Hepatocyte (in vitro differentiated cells): Measurements from ENCODE around the gene ASPDH. TPM values are rescaled to one million over a fixed set of nuclear protein-coding genes. Genes with fewer than 3 reads are reported as not detected.
"Not testable (repeated sequence)": the region's sequence is repeated elsewhere in the genome, so short reads cannot be mapped to it uniquely, and the experiment has no call there.

ENCODE experiments used
- DNase-seq: peaks from one replicate; pipeline ENCODE4 v3.0.0-alpha.2; 2016; ENCODE audit warnings: low spot score
- H2AFZ ChIP-seq: fragments of 200-600 bp; sonication (generic); 2 replicates; pipeline ENCODE4 v1.6.0; 2016; ENCODE audit warnings: antibody characterized with exemption, mild to moderate bottlenecking
- H3K27ac ChIP-seq: fragments of 200-600 bp; sonication (generic); 2 replicates; pipeline ENCODE4 v1.5.1; 2016; ENCODE audit warnings: mild to moderate bottlenecking
- H3K27me3 ChIP-seq: fragments of 200-600 bp; sonication (generic); 2 replicates; pipeline ENCODE4 v1.6.1; 2016
- H3K36me3 ChIP-seq: fragments of 200-600 bp; sonication (generic); replicated peaks from 2 replicates; pipeline ENCODE4 v1.5.1; 2016; ENCODE audit warnings: low read depth; ENCODE audit not compliant: insufficient read depth
- H3K4me1 ChIP-seq: fragments of 200-600 bp; sonication (generic); 2 replicates; pipeline ENCODE4 v1.5.1; 2016; ENCODE audit warnings: mild to moderate bottlenecking, moderate library complexity; ENCODE audit not compliant: insufficient read depth
- H3K4me2 ChIP-seq: fragments of 200-600 bp; sonication (generic); 2 replicates; pipeline ENCODE4 v1.6.0; 2016
- H3K4me3 ChIP-seq: fragments of 200-600 bp; sonication (generic); 2 replicates; pipeline ENCODE4 v1.5.1; 2016; ENCODE audit warnings: mild to moderate bottlenecking
- H3K79me2 ChIP-seq: fragments of 200-600 bp; sonication (generic); 2 replicates; pipeline ENCODE4 v1.6.0; 2017; ENCODE audit warnings: mild to moderate bottlenecking
- H3K9me2 ChIP-seq: fragments of 200-600 bp; sonication (generic); replicated peaks from 2 replicates; pipeline ENCODE4 v1.6.0; 2017; ENCODE audit warnings: mild to moderate bottlenecking; ENCODE audit not compliant: insufficient read depth
- H3K9me3 ChIP-seq: fragments of 200-600 bp; sonication (generic); 2 replicates; pipeline ENCODE4 v1.5.1; 2016; ENCODE audit warnings: low read depth, mild to moderate bottlenecking
- H4K20me1 ChIP-seq: fragments of 200-600 bp; sonication (generic); 2 replicates; pipeline ENCODE4 v1.6.0; 2016; ENCODE audit warnings: mild to moderate bottlenecking; ENCODE audit not compliant: insufficient read depth, poor library complexity, severe bottlenecking
- EZH2 ChIP-seq: fragments of 200-600 bp; sonication (generic); IDR thresholded peaks from 2 replicates; pipeline ENCODE4 v1.6.1; 2016; ENCODE audit warnings: antibody characterized with exemption, mild to moderate bottlenecking, borderline replicate concordance
- EZH2phosphoT487 ChIP-seq: fragments of 200-600 bp; sonication (generic); IDR thresholded peaks from one replicate; pipeline ENCODE4 v1.6.1; 2018; ENCODE audit warnings: antibody characterized with exemption, mild to moderate bottlenecking, low read depth, moderate library complexity; ENCODE audit not compliant: unreplicated experiment, severe bottlenecking
- WGBS: methylation state at CpG from one replicate; pipeline ENCODE4 v1.1.6; 2016; ENCODE audit warnings: low lambda C conversion rate; ENCODE audit errors: missing lambda C conversion rate; 5-methylcytosine and 5-hydroxymethylcytosine counted together
- polyA plus RNA-seq: library from polyadenylated mRNA; unstranded; fragments of >200 nt; fragmentation: Nextera tagmentation; extraction: Ambion mirVana; gene quantifications from 2 replicates; pipeline ENCODE4 v1.2.1, GENCODE V29; 2016
- total RNA-seq: library from RNA; depleted of rRNA; stranded (reverse); fragments of >200 nt; gene quantifications from 2 replicates; pipeline ENCODE4 v1.2.3, GENCODE V29; 2014
- TF ChIP-seq, protein P1 (sequence below): fragments of 200-600 bp; sonication (generic); IDR thresholded peaks from 2 replicates; pipeline ENCODE4 v1.5.1; 2016; ENCODE audit warnings: antibody characterized with exemption, mild to moderate bottlenecking; ENCODE audit not compliant: poor library complexity

ASPDH gene
- total and polyA plus RNA-seq, 2 experiments from 2014 or later, result 7.4 to 9.0 TPM

DNA sequence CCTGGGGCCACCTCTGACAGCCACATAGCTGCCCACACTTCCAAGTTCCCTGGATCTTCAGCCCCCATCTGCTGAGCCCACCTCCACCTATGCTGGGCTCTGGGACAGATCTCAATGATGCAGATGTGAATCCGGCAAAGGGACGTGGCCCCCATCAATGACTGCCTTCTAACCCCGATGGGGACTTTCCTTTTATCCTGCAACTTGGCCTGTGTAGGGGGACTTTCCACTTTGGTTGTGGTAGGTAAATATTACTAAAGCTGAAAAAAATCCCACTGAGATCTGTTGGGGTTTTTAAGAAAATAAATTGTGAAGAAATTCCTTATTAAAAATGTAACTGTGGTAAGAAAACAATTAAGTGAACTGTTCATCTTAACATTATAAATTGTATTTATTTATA is 20.8 kb upstream of the ASPDH start:
- Histone ChIP-seq H3K9me2 (no peaks in the 10 kb centered on the region), H3K27me3 (no peaks in the 10 kb centered on the region), H2AFZ (no peak overlapping the region), H3K9me3 (peaks cover 4% of the 10 kb centered on the region), H3K4me1 (no peaks in the 10 kb centered on the region), H4K20me1 (no peaks in the 10 kb centered on the region), H3K36me3 (no peaks in the 10 kb centered on the region), H3K4me2 (no peak overlapping the region), H3K4me3 (no peak overlapping the region), H3K27ac (no peak overlapping the region), H3K79me2 (no peaks in the 10 kb centered on the region)
- no peak for TF ChIP-seq EZH2phosphoT487
- TF ChIP-seq EZH2, result no peak
- TF ChIP-seq, protein P1, sequence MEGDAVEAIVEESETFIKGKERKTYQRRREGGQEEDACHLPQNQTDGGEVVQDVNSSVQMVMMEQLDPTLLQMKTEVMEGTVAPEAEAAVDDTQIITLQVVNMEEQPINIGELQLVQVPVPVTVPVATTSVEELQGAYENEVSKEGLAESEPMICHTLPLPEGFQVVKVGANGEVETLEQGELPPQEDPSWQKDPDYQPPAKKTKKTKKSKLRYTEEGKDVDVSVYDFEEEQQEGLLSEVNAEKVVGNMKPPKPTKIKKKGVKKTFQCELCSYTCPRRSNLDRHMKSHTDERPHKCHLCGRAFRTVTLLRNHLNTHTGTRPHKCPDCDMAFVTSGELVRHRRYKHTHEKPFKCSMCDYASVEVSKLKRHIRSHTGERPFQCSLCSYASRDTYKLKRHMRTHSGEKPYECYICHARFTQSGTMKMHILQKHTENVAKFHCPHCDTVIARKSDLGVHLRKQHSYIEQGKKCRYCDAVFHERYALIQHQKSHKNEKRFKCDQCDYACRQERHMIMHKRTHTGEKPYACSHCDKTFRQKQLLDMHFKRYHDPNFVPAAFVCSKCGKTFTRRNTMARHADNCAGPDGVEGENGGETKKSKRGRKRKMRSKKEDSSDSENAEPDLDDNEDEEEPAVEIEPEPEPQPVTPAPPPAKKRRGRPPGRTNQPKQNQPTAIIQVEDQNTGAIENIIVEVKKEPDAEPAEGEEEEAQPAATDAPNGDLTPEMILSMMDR, result no peak
- WGBS, result 95% methylated on average over 3 of the region's 3 CpGs
- DNase-seq, result no peak

DNA sequence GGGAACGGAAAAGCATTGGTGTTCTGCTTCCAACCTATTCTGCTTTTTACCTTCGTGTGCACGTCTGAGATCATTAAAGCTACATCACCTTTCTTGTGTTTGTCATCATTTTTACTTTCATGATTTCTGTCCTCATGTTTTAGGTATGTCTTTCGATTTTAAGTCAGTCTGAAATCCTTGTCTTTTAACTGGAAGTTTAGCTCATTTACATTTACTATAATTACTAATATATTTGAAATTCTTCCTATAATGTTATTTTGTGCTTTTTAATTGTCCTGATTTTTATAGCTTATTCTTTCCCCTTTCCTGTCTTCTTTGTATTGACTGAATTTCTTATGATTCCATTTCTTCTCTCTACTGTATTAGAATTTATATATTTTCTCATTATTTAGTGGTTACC is 19.2 kb upstream of the ASPDH start:
- Histone ChIP-seq H3K79me2 (no peaks in the 10 kb centered on the region), H2AFZ (no peak overlapping the region), H4K20me1 (no peaks in the 10 kb centered on the region), H3K9me3 (peaks cover 4% of the 10 kb centered on the region), H3K4me1 (no peaks in the 10 kb centered on the region), H3K36me3 (no peaks in the 10 kb centered on the region), H3K4me2 (no peak overlapping the region), H3K4me3 (no peak overlapping the region), H3K27me3 (no peaks in the 10 kb centered on the region), H3K27ac (no peak overlapping the region), H3K9me2 (no peaks in the 10 kb centered on the region)
- DNase-seq, result no peak
- 83% methylated on average over 4 of the region's 4 CpGs for WGBS
- TF ChIP-seq EZH2, result no peak
- TF ChIP-seq, protein P1, result no peak
- TF ChIP-seq EZH2phosphoT487, result no peak

DNA sequence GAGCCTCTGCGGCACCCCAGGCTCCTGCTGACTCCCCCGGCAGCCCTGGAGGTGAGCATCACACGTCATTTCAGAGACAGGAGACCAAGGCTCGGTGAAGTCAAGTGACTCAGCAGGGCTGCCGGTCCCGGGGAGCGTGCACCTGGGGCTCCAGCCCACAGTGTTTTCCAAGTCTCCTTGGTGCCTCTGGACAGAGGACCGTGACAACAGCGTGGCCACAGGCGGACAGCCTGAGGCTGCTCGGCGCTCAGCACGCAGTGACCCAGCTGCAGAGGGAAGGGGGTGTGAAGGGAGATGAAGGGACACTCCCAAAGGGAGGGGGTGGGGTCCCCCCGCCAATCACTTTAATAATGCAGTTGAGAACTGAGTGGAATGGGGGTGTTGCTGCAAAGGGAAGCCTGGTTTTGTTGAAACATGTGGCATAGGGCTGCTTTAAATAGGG is 17.5 kb upstream of the ASPDH start:
- H2AFZ ChIP-seq, result no peak overlapping the region
- H3K79me2 ChIP-seq, result no peaks in the 10 kb centered on the region
- no peak for DNase-seq
- TF ChIP-seq EZH2 (no peak), EZH2phosphoT487 (no peak)
- TF ChIP-seq, protein P1, result no peak
- WGBS, result 71% methylated on average over 13 of the region's 14 CpGs
- H3K27me3 ChIP-seq, result no peaks in the 10 kb centered on the region
- H3K9me2 ChIP-seq, result no peaks in the 10 kb centered on the region
- H3K27ac ChIP-seq, result no peak overlapping the region
- H3K9me3 ChIP-seq, result peaks cover 4% of the 10 kb centered on the region
- no peak overlapping the region for H3K4me2 ChIP-seq
- H3K4me1 ChIP-seq, result no peaks in the 10 kb centered on the region
- no peak overlapping the region for H3K4me3 ChIP-seq
- no peaks in the 10 kb centered on the region for H4K20me1 ChIP-seq
- H3K36me3 ChIP-seq, result no peaks in the 10 kb centered on the region

DNA sequence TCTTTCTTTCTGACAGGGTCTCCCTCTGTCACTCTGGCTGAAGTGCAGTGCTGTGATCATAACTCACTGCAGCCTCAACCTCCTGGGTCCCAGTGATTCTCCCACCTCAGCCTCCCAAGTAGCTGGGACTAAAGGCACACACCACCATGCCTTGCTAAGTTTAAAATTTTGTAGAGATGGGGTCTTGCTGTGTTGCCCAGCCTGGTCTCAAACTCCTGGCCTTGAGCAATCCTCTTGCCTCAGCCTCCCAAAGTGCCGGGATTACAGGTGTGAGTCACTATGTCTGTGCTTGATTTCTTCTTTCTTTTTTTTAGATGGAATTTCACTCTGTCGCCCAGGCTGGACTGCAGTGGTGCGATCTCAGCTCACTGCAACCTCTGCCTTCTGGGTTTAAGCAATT is 14.3 kb upstream of the ASPDH start:
- not testable (repeated sequence) for H3K9me3 ChIP-seq, H3K79me2 ChIP-seq, H3K9me2 ChIP-seq, H2AFZ ChIP-seq, H3K27me3 ChIP-seq, H4K20me1 ChIP-seq, H3K4me2 ChIP-seq, H3K36me3 ChIP-seq, DNase-seq, H3K4me1 ChIP-seq, H3K4me3 ChIP-seq, H3K27ac ChIP-seq
- WGBS, result 95% methylated on average over 3 of the region's 3 CpGs
